Limb (tissue), 2 donors: ENCODE results near the gene ABCD2.
"Not testable (repeated sequence)": the region's sequence is repeated elsewhere in the genome, so short reads cannot be mapped to it uniquely, and the experiment has no call there.

Experiments
- DNase-seq, 2 donors: peaks; one replicate each; pipeline ENCODE4 v3.0.0-alpha.2; 2016; ENCODE audit errors: extremely low spot score in 2 of 2

Gene ABCD2

GRCh38 chr12:39612250-39612649 is 7.4 kb downstream of the ABCD2 start:
- DNase-seq: no peak

- no peak for DNase-seq
Measured at GRCh38 chr12:39611818-39612217, 7.8 kb downstream of the ABCD2 start.

GRCh38 chr12:39610436-39611025 is 9.1 kb downstream of the ABCD2 start:
- no peak for DNase-seq

DNA sequence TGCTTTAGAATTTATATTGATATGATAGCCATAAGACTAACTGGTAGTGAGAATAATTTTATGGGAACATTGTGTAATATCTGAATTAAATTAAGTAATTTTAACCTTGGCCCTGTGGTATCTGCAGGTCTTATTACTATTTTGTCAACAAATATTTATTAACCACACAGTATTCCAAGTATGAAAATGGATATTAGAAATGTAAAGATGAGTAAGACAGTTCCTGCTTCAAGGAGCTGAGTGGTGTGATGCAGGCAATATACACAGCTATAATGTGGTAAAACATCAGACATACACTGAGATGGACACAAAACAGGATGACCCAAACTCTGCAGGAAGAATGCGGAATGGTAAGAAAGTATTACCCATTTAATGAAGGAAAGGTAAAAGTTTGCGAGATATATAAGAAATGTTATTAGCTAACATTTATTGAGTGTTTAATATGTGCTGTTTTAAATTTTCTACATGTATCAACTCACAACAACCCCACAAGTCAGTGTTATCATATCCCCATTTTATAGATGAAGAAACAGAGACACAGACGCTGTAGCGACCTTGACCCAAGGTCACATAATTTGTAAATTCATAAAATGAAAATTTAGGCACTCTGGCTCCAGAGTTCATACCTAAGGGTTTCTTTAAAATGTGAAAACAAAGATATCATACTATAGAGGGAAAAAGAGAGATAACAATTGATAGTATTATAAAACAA is 12.7 kb downstream of the ABCD2 start:
- DNase-seq: no peak

- no peak for DNase-seq
Measured at GRCh38 chr12:39605996-39606395, 13.6 kb downstream of the ABCD2 start.

DNA sequence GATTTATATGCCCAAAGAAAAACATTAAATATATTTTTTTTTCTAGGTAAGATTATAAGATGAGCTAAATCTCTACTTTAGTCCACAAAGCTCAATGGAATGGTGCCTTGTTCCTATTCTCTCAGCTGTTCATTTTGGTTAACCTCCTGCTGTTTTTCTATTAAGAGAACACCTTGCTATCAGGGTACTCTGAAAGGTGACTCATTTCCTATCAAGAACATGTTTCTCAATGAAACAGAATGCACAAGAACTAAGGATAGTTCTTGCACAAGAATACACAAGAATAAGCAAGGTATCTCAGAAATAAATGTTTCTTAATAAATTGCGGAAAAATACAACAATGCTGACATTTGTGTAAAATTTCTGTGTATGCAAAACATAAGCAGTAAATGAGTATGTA is 14.1 kb downstream of the ABCD2 start:
- no peak for DNase-seq

GRCh38 chr12:39603065-39603464 is 16.5 kb downstream of the ABCD2 start:
- DNase-seq: no peak

GRCh38 chr12:39601951-39602350 is 17.7 kb downstream of the ABCD2 start:
- DNase-seq: not testable (repeated sequence)

- DNase-seq: no peak
Measured at GRCh38 chr12:39595928-39596327, 23.7 kb downstream of the ABCD2 start.

DNA sequence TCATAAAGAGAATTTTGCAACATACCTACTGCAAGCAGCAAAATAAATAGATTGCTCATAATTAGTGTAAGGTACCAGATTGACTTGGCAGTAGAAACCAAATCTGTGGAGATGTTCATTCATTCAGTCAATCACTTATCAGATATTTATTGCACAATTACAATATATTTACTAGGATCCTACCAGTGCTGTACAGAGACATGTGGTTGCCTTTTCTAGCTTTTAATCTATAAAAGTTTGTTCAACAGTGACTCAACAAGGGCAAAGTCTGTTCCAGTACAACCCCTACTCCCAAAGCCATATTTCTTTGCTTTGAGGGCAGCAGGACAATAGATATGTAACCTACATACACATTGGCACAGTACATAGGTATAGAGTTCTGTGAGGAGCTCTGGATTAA is 27.3 kb downstream of the ABCD2 start:
- no peak for DNase-seq

DNA sequence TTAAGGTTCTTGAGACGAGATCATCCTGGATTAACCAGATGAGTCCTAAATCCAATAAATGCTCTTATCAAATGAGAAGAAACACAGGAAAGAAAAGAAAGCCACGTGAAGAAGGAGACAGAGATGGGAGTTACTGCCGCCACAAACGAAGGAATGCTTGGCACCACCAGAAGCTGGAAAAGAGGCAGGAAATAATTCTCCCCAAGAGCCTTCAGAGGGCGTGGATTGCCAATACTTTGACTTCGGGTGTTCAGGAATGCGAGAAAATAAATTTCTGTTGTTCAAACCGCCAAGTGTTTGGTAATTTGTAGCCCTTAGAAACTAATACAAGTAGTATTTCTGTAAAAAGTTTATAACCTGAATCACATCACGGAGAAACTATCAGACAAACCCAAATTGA is 31.3 kb downstream of the ABCD2 start:
- DNase-seq: no peak

- DNase-seq: no peak
Measured at GRCh38 chr12:39587225-39587624, 32.4 kb downstream of the ABCD2 start.

DNA sequence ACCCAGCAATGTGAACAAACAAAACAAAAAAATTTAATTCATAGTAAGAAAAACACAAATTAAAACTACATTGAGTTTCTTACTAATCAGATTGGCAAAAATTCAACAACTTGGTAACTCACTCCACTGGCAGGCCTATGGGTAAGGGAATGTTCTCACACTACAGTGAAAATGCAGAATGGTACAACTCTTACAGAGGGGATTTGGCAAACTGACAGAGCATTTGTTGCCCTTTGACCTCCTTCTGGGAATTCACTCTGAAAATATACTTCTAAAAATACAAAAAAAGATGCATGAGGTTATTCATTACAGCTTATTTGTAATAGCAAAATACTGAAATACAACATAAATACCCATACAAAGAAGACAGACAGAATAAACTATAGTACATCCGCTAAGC is 32.8 kb downstream of the ABCD2 start:
- no peak for DNase-seq

DNA sequence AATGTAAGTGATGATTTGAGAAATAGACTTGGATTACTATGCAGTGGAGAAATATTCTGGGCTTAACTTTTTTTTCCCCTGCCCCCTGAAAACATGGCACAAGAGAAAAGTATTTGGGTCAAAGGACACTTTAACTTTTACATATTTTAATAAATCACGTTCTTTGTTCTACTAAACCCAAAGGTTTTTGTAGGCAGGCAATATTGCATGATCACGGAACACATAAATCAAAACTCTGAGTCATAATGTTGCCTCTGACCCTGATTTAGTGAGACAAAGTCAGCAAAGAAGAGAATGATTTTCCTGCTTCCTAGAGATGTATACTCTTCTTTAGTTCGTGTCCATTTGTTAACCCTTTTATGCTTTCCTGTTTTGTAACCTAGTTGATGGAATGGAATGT is 38.0 kb downstream of the ABCD2 start:
- DNase-seq: no peak

GRCh38 chr12:39575498-39575875 is 44.1 kb downstream of the ABCD2 start:
- DNase-seq: no peak

GRCh38 chr12:39574785-39575497 is 44.7 kb downstream of the ABCD2 start:
- DNase-seq: peak in 1 of 2 donors; percentile 21

DNA sequence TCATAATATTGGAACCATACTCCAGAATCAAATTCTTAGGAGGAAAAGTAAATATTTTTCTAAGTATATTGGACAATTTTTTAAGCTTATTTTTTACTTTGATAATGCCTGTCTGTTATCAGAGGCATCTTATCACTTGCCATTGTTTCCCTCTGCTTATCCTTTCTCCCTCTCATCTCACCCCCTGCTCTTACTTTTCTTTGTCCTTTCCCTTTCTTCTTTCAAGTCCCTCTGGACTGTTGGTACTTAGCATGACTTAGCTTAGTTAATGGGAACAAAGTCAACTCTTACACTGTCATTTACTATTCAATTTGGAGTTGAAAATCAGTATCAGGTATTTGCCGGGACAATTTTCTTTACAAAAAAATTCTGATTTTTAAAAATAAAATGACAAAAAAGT is 45.2 kb downstream of the ABCD2 start:
- no peak for DNase-seq

- DNase-seq: no peak
Measured at GRCh38 chr12:39573971-39574370, 45.6 kb downstream of the ABCD2 start.

DNA sequence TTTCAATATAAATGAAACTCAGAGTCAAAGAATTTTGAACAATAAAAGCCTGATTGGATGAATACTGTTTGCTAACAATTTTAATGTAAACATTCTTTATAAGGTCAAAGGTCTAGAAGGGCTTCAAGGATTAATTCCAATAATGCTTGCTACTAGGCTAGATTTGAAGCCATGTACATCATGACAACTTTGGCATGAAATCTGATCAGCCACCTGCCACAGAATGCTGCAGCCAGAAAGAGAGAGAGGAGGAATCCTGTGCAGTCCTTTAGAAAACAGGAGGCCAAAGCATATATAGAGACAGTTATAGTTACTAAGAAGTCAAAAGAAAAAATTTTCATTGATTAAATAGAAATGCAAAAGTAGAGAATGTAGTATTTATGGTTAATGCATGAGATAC is 47.1 kb downstream of the ABCD2 start:
- DNase-seq: no peak

DNA sequence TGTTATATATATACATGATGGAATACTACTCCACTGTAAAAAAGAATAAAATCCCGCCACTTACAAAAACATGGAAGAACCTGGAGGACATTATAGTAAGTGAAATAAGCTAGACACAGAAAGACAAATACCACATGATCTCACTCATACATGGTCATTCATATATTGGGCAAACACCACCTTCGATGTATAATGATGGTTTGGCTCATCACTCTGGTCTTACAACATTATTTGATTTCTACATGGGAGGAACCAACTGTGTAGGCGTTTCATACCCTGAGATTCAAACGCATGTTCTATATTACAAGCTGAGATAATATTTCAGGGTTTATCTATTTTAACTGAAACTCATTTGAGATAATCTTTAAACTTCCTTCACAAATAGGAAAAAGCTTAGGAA is 48.3 kb downstream of the ABCD2 start:
- DNase-seq: no peak

DNA sequence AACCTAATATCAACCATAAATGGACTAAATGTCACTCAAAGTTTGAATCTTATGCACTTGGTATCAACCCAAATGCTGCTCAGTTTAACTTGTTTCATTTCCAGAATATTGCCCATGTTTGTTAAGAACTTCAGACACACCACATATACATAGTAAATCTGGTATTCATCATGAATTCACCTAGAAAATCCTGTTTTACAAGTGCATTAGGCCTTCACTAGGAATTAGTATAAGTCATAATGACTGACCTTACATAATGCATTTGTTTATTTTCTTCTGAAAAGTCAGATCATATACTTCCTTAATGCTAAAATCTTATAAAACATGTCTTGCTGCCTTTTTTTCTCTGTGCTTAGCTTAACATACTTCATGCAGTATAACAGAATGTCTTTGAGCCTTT is 66.1 kb downstream of the ABCD2 start:
- no peak for DNase-seq

DNA sequence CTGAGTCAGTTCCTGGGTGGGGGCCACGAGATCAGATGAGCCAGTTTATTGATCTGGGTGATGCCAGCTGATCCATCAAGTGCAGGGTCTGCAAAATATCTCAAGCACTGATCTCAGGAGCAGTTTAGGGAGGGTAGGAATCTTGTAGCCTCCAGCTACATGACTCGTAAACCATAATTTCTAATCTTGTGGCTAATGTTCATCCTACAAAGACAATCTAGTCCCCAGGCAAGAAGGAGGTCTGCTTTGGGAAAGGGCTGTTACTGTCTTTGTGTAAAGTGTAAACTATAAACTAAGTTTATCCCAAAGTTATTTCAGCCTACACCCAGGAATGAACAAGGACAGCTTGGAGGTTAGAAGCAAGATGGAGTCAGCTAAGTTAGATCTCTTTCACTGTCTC is 75.4 kb downstream of the ABCD2 start:
- not testable (repeated sequence) for DNase-seq

DNA sequence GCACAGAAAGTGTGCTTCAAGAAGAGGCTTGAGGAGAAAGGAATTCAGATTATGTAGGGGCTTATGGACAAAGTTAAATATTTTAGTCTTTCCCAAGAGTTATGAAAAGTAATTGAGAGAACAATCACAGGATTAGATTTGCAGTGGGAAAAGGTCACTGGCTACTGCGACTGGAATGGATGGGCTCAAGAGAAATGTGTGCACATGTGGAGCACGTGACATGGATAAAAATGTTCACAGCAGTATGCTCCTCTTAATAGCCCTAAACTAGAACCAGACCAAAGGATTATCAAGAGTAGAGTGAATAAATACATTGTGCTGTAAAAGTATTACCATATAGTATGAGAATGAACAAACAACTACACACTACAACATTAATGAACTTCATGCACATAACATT is 78.1 kb downstream of the ABCD2 start:
- no peak for DNase-seq
